Astrocyte (in vitro differentiated cells and primary cell): ENCODE results near the gene PTPRN2.

Source experiments
- EZH2 ChIP-seq: IDR thresholded peaks from 2 replicates; pipeline ENCODE4 v1.6.1; 2012; ENCODE audit warnings: mild to moderate bottlenecking, low read length, inconsistent platforms; ENCODE audit not compliant: insufficient read depth
- TF ChIP-seq, protein P1 (sequence below): IDR thresholded peaks from 2 replicates; pipeline ENCODE4 v1.5.1; 2011; ENCODE audit warnings: low read depth, mild to moderate bottlenecking, inconsistent platforms, low read length, moderate library complexity; ENCODE audit not compliant: insufficient read depth

DNA sequence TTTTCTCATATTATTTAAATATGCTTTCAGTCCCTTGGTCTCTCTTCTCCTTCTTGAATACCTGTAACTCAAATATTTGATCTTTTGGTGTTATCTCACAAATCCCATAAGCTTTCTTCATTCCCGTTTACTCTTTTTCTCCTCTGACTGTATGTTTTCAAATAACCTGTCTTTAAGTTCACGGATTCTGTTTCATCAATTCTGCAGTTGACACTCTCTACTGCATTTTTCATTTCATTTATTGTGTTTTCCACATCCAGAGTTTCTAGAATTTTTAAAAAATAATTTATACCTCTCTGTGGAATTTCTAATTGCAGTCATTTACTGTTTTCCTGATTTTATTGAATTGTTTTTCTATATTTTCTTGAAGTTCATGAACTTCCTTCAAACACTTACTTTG, 298.4 kb downstream of the PTPRN2 start:
- TF ChIP-seq EZH2: no peak
- TF ChIP-seq, protein P1, sequence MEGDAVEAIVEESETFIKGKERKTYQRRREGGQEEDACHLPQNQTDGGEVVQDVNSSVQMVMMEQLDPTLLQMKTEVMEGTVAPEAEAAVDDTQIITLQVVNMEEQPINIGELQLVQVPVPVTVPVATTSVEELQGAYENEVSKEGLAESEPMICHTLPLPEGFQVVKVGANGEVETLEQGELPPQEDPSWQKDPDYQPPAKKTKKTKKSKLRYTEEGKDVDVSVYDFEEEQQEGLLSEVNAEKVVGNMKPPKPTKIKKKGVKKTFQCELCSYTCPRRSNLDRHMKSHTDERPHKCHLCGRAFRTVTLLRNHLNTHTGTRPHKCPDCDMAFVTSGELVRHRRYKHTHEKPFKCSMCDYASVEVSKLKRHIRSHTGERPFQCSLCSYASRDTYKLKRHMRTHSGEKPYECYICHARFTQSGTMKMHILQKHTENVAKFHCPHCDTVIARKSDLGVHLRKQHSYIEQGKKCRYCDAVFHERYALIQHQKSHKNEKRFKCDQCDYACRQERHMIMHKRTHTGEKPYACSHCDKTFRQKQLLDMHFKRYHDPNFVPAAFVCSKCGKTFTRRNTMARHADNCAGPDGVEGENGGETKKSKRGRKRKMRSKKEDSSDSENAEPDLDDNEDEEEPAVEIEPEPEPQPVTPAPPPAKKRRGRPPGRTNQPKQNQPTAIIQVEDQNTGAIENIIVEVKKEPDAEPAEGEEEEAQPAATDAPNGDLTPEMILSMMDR: no peak
